ENCODE data around the gene SHKBP1.

DNA sequence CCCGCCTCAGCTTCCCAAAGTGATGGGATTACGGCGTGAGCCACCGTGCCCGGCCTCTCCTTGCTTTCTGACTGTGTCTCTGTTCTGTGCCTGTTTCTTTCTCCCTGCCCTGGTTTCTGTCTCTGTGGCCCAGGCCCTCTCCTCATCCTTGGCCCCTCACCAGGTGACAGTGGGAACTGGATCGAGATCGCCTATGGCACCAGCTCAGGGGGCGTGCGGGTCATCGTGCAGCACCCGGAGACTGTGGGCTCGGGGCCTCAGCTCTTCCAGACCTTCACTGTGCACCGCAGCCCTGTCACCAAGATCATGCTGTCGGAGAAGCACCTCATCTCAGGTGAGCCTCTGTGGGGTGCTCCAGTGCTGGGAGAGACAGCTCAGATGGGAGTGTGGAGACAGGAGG is 9.9 kb downstream of the SHKBP1 start:
- no peak for TF ChIP-seq CTCF (IDR thresholded peaks at IDR 0.05)
- TF ChIP-seq POLR2A (IDR thresholded peaks at IDR 0.05) = no peak
